ENCODE data around the gene BRD4.

DNA sequence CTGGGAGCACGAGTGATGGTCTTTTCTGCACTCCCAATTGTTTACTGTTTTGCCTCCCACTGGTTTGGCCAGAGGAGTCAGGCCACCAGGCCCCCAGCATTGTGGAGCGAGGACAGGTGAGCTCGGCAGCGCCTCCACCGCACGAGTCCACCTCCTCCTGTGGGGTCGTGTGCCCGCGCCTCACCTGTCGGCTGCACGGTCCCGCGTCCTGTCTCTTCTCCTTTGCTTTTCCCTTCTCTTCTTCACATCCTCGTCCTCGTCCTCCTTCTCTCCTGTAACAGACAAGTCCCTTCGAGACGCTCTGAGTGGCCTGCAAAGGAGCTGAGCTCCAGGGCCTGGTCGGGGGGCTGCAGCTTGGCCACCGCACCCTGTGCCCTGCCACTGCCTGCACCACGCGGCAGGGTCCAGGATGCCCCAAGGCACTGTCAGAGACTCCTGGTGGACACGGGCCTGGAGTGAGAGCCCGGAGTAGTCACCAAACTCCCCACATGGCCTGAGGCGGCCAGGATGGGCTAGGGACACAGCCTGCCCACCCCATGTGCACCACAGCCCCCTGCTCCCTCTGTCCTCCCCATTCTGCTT lies 35.8 kb upstream of the BRD4 start:
- TF ChIP-seq, protein P1, sequence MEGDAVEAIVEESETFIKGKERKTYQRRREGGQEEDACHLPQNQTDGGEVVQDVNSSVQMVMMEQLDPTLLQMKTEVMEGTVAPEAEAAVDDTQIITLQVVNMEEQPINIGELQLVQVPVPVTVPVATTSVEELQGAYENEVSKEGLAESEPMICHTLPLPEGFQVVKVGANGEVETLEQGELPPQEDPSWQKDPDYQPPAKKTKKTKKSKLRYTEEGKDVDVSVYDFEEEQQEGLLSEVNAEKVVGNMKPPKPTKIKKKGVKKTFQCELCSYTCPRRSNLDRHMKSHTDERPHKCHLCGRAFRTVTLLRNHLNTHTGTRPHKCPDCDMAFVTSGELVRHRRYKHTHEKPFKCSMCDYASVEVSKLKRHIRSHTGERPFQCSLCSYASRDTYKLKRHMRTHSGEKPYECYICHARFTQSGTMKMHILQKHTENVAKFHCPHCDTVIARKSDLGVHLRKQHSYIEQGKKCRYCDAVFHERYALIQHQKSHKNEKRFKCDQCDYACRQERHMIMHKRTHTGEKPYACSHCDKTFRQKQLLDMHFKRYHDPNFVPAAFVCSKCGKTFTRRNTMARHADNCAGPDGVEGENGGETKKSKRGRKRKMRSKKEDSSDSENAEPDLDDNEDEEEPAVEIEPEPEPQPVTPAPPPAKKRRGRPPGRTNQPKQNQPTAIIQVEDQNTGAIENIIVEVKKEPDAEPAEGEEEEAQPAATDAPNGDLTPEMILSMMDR (CRISPR knock-in tag; IDR thresholded peaks at IDR 0.05): no peak
- no peak for TF ChIP-seq POLR2A (IDR thresholded peaks at IDR 0.05; ENCODE audit: insufficient read depth in 1 of 2, low read depth in 2 of 2, low read length in 2 of 2)
